GM15510 (cell line): ENCODE data around the gene OSBPL3.

Source experiments
- POLR2A ChIP-seq: IDR thresholded peaks from 3 replicates; pipeline ENCODE4 v1.6.1; 2011; ENCODE audit warnings: borderline replicate concordance; ENCODE audit not compliant: insufficient read length; ENCODE audit errors: extremely low read depth

OSBPL3 gene

GRCh38 chr7:24970676-24971075 is 9.3 kb downstream of the OSBPL3 start:
- TF ChIP-seq POLR2A: no peak

GRCh38 chr7:24968165-24968564 is 11.8 kb downstream of the OSBPL3 start:
- TF ChIP-seq POLR2A: no peak

- TF ChIP-seq POLR2A: no peak
These were observed 12.3 kb downstream of the OSBPL3 start for GRCh38 chr7:24967696-24968095.

GRCh38 chr7:24966802-24967201 is 13.2 kb downstream of the OSBPL3 start:
- TF ChIP-seq POLR2A: no peak

GRCh38 chr7:24965831-24966708 is 13.9 kb downstream of the OSBPL3 start:
- no peak for TF ChIP-seq POLR2A

DNA sequence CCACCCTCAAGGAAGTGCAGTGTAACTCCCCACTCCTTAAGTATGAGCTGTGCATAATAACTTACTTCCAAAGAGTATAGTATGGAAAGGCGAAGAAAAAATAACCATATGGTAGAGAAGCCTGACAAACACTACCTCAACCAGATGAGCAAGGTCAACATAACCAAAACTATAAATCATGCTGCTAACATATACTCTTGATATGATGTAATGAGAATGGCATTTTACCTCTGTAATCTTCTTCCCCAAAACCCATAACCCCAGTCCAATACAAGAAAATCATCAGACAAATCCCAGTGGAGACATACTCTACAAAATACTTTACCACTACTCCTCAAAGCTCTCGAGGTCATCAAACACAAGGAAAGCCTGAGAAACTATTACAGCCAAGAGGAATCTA is 15.8 kb downstream of the OSBPL3 start:
- no peak for TF ChIP-seq POLR2A

GRCh38 chr7:24963218-24963617 is 16.8 kb downstream of the OSBPL3 start:
- no peak for TF ChIP-seq POLR2A

DNA sequence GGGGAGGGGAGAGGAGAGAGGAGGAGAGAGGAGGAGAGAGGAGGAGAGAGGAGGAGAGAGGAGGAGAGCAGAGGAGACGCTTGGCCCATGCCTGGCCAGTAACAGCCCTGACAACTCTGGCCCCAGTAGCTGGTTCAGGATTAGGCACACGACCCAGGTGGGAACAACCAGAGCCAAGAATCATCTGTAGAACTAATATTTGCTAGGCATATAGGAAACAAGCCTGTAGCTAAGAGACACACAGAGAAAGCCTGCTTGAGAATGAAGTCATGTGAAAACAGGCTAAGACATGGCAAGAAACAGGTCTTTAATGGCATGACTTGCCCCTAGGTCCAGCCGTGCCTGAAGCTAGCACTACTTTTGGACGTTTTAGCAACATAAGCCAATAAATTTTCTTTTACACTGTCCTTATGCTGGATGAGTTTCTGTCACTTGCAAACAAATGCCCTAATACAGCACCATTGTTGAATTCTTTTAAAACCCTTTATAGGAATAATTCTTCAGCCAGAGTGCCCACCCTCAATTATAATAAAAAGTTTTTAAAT is 17.5 kb downstream of the OSBPL3 start:
- TF ChIP-seq POLR2A: no peak

GRCh38 chr7:24959735-24960485 is 20.1 kb downstream of the OSBPL3 start:
- TF ChIP-seq POLR2A: no peak

DNA sequence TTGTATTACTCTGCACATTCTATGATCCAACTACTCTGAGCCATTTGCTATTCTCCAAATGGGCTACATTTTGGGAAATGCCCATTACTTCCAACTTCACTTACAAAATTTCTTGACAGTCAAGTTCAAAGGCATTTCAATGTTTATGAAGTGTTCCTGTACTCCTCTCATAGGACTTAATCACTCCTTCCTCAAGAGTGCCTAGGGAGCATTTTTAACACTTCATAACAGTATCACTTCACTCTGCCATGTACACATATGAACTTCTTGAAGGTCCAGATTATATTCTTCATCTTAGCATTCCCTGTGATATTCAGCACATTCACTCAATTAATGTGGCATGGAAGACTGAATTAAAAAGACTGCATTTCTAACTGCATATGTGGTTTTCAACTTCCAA is 21.6 kb downstream of the OSBPL3 start:
- no peak for TF ChIP-seq POLR2A

GRCh38 chr7:24956021-24956420 is 24.0 kb downstream of the OSBPL3 start:
- no peak for TF ChIP-seq POLR2A

DNA sequence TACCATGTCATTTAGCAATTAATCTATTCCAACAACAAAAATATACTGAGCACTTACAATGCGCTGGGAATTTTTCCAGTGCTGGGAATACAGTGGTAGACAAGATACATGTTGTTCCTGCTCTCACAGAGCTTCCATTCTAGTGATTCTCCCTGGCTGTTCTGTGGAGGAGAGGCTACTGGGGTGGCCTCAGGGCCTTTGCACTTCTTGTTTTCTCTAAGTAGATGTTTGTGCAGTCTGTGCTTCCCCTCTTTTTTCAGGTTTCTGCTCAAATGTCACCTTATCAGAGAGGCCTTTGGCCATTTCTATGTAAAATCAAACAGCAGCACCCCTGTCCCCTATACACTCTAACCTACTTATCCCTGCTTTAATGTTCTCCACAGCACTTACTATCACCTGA is 24.7 kb downstream of the OSBPL3 start:
- no peak for TF ChIP-seq POLR2A

DNA sequence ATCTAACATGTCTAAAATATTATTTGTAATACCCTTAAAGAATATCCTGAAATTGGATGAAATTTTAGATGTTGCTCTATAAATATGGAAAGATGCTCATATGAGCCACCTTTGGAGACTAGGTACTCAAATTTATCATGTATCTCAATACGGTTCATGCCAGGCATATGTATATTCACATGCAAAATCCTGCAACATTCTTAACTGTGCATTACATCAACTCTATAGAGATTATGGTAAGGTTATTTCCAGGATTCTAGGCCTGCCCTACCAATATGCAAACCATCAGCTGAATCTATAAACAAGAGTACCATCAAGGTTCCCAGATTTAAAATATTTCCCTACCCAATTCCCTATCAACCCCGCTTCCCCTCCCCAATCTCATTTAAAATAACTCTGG is 27.5 kb downstream of the OSBPL3 start:
- TF ChIP-seq POLR2A: no peak

- TF ChIP-seq POLR2A: no peak
These were observed 28.5 kb downstream of the OSBPL3 start for GRCh38 chr7:24951441-24951980.

GRCh38 chr7:24949884-24950283 is 30.1 kb downstream of the OSBPL3 start:
- no peak for TF ChIP-seq POLR2A
